Smooth muscle cell (in vitro differentiated cells): ENCODE data around the gene PTPRB. TPM values are rescaled to one million over a fixed set of nuclear protein-coding genes. Genes with fewer than 3 reads are reported as not detected.

Experiments used
- DNase-seq: peaks from one replicate; lab custom pipeline; 2025; ENCODE audit not compliant: unreplicated experiment; lab: John Stamatoyannopoulos, UW
- H2AFZ ChIP-seq: fragments of 200-600 bp; sonication (generic); 2 replicates; pipeline ENCODE4 v1.6.0; 2016; ENCODE audit warnings: antibody characterized with exemption, low read depth, mild to moderate bottlenecking
- H3F3A ChIP-seq: fragments of 200-600 bp; sonication (generic); 2 replicates; pipeline ENCODE4 v1.6.0; 2017; ENCODE audit warnings: antibody characterized with exemption, low read depth
- H3K27ac ChIP-seq: fragments of 200-600 bp; sonication (generic); 2 replicates; pipeline ENCODE4 v1.5.1; 2016; ENCODE audit warnings: low read depth, mild to moderate bottlenecking
- H3K27me3 ChIP-seq: fragments of 200-600 bp; sonication (generic); 2 replicates; pipeline ENCODE4 v1.6.1; 2016; ENCODE audit warnings: low read depth, mild to moderate bottlenecking
- H3K36me3 ChIP-seq: fragments of 200-600 bp; sonication (generic); 2 replicates; pipeline ENCODE4 v1.5.1; 2016; ENCODE audit warnings: low read depth
- H3K4me1 ChIP-seq: fragments of 200-600 bp; sonication (generic); 2 replicates; pipeline ENCODE4 v1.5.1; 2016; ENCODE audit warnings: low read depth
- H3K4me2 ChIP-seq: fragments of 200-600 bp; sonication (generic); 2 replicates; pipeline ENCODE4 v1.6.0; 2016; ENCODE audit warnings: mild to moderate bottlenecking
- H3K4me3 ChIP-seq: fragments of 200-600 bp; sonication (generic); 2 replicates; pipeline ENCODE4 v1.5.1; 2016; ENCODE audit warnings: mild to moderate bottlenecking
- H3K79me2 ChIP-seq: fragments of 200-600 bp; sonication (generic); 2 replicates; pipeline ENCODE4 v1.6.0; 2016; ENCODE audit warnings: low read depth, mild to moderate bottlenecking
- H3K9ac ChIP-seq: fragments of 200-600 bp; sonication (generic); 2 replicates; pipeline ENCODE4 v1.6.0; 2016; ENCODE audit warnings: low read depth
- H3K9me3 ChIP-seq: fragments of 200-600 bp; sonication (generic); replicated peaks from 2 replicates; pipeline ENCODE4 v1.5.1; 2016; ENCODE audit warnings: low read depth
- H4K20me1 ChIP-seq: fragments of 200-600 bp; sonication (generic); 2 replicates; pipeline ENCODE4 v1.6.0; 2016; ENCODE audit warnings: low read depth
- WGBS: methylation state at CpG from one replicate; pipeline ENCODE4 v1.1.7; 2016; ENCODE audit warnings: low lambda C conversion rate; 5-methylcytosine and 5-hydroxymethylcytosine counted together
- polyA plus RNA-seq: library from polyadenylated mRNA; unstranded; fragments of >200 nt; fragmentation: Nextera tagmentation; extraction: Ambion mirVana; gene quantifications from 2 replicates; pipeline ENCODE4 v1.2.1, GENCODE V29; 2016
- total RNA-seq: library from RNA; depleted of rRNA; stranded (reverse); fragments of >200 nt; gene quantifications from 2 replicates; pipeline ENCODE4 v1.2.3, GENCODE V29; 2014
- TF ChIP-seq, protein P1 (sequence below): fragments of 200-600 bp; sonication (generic); IDR thresholded peaks from 2 replicates; pipeline ENCODE4 v1.5.1; 2017; ENCODE audit warnings: borderline replicate concordance, mild to moderate bottlenecking, antibody characterized with exemption; ENCODE audit not compliant: insufficient read depth, poor library complexity, severe bottlenecking

The PTPRB gene
- total and polyA plus RNA-seq, 2 experiments from 2014 or later = 0.56 to 7.3 TPM

GRCh38 chr12:70535896-70536374 lies 101.3 kb downstream of the PTPRB start:
- Histone ChIP-seq H3K79me2 (no peaks in the 10 kb centered on the region), H3K27ac (no peak overlapping the region), H3K27me3 (no peaks in the 10 kb centered on the region), H3K9ac (no peak overlapping the region), H4K20me1 (no peaks in the 10 kb centered on the region), H3K4me3 (no peak overlapping the region), H3K4me2 (no peak overlapping the region), H3K9me3 (no peaks in the 10 kb centered on the region), H3K4me1 (no peaks in the 10 kb centered on the region), H3F3A (no peaks in the 10 kb centered on the region), H3K36me3 (no peaks in the 10 kb centered on the region), H2AFZ (no peak overlapping the region)
- TF ChIP-seq, protein P1, sequence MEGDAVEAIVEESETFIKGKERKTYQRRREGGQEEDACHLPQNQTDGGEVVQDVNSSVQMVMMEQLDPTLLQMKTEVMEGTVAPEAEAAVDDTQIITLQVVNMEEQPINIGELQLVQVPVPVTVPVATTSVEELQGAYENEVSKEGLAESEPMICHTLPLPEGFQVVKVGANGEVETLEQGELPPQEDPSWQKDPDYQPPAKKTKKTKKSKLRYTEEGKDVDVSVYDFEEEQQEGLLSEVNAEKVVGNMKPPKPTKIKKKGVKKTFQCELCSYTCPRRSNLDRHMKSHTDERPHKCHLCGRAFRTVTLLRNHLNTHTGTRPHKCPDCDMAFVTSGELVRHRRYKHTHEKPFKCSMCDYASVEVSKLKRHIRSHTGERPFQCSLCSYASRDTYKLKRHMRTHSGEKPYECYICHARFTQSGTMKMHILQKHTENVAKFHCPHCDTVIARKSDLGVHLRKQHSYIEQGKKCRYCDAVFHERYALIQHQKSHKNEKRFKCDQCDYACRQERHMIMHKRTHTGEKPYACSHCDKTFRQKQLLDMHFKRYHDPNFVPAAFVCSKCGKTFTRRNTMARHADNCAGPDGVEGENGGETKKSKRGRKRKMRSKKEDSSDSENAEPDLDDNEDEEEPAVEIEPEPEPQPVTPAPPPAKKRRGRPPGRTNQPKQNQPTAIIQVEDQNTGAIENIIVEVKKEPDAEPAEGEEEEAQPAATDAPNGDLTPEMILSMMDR = no peak
- WGBS = 94% methylated on average over 6 of the region's 6 CpGs
- DNase-seq = no peak

- WGBS = 83% methylated on average over 7 of the region's 7 CpGs
- H3K9me3 ChIP-seq = no peaks in the 10 kb centered on the region
- H4K20me1 ChIP-seq = no peaks in the 10 kb centered on the region
- no peak overlapping the region for H3K4me2 ChIP-seq
- TF ChIP-seq, protein P1 = no peak
- no peaks in the 10 kb centered on the region for H3K27me3 ChIP-seq
- H2AFZ ChIP-seq = no peak overlapping the region
- no peaks in the 10 kb centered on the region for H3K36me3 ChIP-seq
- no peaks in the 10 kb centered on the region for H3F3A ChIP-seq
- no peak for DNase-seq
- no peaks in the 10 kb centered on the region for H3K79me2 ChIP-seq
- no peak overlapping the region for H3K27ac ChIP-seq
- H3K4me3 ChIP-seq = no peak overlapping the region
- no peaks in the 10 kb centered on the region for H3K4me1 ChIP-seq
- H3K9ac ChIP-seq = no peak overlapping the region
Measured at GRCh38 chr12:70534466-70534865, 102.8 kb downstream of the PTPRB start.

DNA sequence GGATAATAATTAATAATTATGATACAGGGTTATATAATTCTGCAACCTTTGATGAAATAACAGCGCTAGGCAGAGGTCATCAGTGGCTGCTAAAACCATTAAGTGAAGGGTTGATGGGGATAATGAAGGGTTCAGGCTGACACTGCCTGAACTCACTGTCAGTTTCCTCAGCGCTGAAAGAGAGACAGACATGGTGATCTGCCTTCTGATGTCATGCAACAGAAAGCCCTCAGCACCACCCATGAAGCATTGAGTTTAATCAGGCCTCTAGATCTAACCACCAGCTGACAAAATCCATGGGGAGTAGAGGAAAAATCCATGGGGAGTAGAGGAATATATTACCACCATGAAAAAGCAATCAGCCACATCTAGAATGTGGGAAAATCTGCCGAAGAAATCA lies 107.6 kb downstream of the PTPRB start:
- Histone ChIP-seq H2AFZ (no peak overlapping the region), H3K36me3 (no peaks in the 10 kb centered on the region), H4K20me1 (no peaks in the 10 kb centered on the region), H3K4me3 (no peak overlapping the region), H3K4me2 (no peak overlapping the region), H3K9me3 (no peaks in the 10 kb centered on the region), H3K9ac (no peak overlapping the region), H3K27me3 (no peaks in the 10 kb centered on the region), H3K27ac (no peak overlapping the region), H3K79me2 (no peaks in the 10 kb centered on the region), H3F3A (no peaks in the 10 kb centered on the region), H3K4me1 (no peaks in the 10 kb centered on the region)
- TF ChIP-seq, protein P1 = no peak
- no peak for DNase-seq
- 91% methylated on average over 3 of the region's 3 CpGs for WGBS

- Histone ChIP-seq H3K9me3 (peaks cover 6% of the 10 kb centered on the region), H2AFZ (no peak overlapping the region), H3K36me3 (no peaks in the 10 kb centered on the region), H3K4me3 (no peak overlapping the region), H3K79me2 (no peaks in the 10 kb centered on the region), H3K9ac (no peak overlapping the region), H3K27me3 (no peaks in the 10 kb centered on the region), H3K27ac (no peak overlapping the region), H3K4me2 (no peak overlapping the region), H3K4me1 (no peaks in the 10 kb centered on the region), H4K20me1 (no peaks in the 10 kb centered on the region), H3F3A (no peaks in the 10 kb centered on the region)
- no peak for DNase-seq
- WGBS = 79% methylated on average over 1 of the region's 1 CpG
- TF ChIP-seq, protein P1 = no peak
Measured at GRCh38 chr12:70520847-70521246, 116.4 kb downstream of the PTPRB start.
